ENCODE measurements around the gene STOML1.

GRCh38 chr15:74027688-74028087 is 35.6 kb upstream of the STOML1 start:
- no peak for TF ChIP-seq GATA3 (IDR thresholded peaks at IDR 0.05; ENCODE audit: low read depth, low read length)
- TF ChIP-seq GATA2 (IDR thresholded peaks at IDR 0.05; ENCODE audit: low read depth, low read length), result no peak

All from SH-SY5Y (cell line).